Measurements from ENCODE around the gene TXNRD3.

DNA sequence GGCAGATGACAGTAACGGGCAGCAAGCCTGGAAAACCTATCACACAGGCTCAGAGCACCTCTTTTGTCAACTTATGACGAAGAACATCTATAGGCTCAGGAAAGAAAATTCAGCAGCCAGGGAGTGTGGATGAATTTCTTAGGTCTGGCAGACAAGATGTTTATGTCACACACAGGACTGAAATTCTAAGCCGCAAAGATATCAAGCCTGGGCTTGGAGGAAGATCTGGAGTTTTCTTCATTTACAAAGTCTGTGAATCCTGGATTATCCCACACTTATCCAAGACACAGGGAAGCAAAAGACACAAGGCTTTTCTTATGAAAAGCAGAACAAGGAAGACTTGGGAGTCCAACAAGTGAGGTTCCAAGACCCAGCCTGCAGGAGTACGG is 25.7 kb upstream of the TXNRD3 start:
- TF ChIP-seq POLR2A (IDR thresholded peaks at IDR 0.05), result no peak
- TF ChIP-seq, protein P1, sequence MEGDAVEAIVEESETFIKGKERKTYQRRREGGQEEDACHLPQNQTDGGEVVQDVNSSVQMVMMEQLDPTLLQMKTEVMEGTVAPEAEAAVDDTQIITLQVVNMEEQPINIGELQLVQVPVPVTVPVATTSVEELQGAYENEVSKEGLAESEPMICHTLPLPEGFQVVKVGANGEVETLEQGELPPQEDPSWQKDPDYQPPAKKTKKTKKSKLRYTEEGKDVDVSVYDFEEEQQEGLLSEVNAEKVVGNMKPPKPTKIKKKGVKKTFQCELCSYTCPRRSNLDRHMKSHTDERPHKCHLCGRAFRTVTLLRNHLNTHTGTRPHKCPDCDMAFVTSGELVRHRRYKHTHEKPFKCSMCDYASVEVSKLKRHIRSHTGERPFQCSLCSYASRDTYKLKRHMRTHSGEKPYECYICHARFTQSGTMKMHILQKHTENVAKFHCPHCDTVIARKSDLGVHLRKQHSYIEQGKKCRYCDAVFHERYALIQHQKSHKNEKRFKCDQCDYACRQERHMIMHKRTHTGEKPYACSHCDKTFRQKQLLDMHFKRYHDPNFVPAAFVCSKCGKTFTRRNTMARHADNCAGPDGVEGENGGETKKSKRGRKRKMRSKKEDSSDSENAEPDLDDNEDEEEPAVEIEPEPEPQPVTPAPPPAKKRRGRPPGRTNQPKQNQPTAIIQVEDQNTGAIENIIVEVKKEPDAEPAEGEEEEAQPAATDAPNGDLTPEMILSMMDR (IDR thresholded peaks at IDR 0.05), result no peak
